OCI-LY7 (cell line): Measurements from ENCODE around the gene PLAAT5.

Experiments
- EZH2phosphoT487 ChIP-seq: fragments of 200-600 bp; sonication (generic); IDR thresholded peaks from 2 replicates; pipeline ENCODE4 v1.6.1; 2018; ENCODE audit warnings: low read depth, borderline replicate concordance, mild to moderate bottlenecking, mixed run types, antibody characterized with exemption, low read length, moderate library complexity, mixed read lengths
- TF ChIP-seq, protein P1 (sequence below): fragments of 200-600 bp; sonication (generic); conservative IDR thresholded peaks from 2 replicates; pipeline ENCODE4 v1.5.1; 2014; ENCODE audit warnings: mild to moderate bottlenecking, antibody characterized with exemption, low read length, moderate library complexity, mixed read lengths

DNA sequence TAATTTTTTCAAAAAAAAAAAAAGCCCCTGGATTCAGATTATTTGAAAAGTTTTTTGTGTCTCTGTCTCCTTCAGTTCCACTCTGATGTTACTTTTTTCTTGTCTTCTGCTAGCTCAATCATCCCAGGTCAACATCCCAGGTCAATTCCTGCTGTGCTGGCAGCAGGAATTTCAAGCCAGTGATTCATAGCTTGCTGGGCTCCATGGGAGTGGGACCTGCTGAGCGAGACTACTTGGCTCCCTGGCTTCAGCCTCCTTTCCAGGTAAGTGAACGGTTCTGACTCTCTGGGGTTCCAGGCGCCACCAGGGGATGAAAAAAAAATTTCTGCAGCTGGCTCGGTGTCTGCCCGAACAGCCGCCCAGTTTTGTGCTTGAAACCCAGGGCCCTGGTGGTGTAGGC lies 31.4 kb downstream of the PLAAT5 start:
- TF ChIP-seq, protein P1, sequence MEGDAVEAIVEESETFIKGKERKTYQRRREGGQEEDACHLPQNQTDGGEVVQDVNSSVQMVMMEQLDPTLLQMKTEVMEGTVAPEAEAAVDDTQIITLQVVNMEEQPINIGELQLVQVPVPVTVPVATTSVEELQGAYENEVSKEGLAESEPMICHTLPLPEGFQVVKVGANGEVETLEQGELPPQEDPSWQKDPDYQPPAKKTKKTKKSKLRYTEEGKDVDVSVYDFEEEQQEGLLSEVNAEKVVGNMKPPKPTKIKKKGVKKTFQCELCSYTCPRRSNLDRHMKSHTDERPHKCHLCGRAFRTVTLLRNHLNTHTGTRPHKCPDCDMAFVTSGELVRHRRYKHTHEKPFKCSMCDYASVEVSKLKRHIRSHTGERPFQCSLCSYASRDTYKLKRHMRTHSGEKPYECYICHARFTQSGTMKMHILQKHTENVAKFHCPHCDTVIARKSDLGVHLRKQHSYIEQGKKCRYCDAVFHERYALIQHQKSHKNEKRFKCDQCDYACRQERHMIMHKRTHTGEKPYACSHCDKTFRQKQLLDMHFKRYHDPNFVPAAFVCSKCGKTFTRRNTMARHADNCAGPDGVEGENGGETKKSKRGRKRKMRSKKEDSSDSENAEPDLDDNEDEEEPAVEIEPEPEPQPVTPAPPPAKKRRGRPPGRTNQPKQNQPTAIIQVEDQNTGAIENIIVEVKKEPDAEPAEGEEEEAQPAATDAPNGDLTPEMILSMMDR, result no peak
- no peak for TF ChIP-seq EZH2phosphoT487
